ENCODE data around the gene COL5A1. TPM values are rescaled to one million over a fixed set of nuclear protein-coding genes. Genes with fewer than 3 reads are reported as not detected.

Gene COL5A1
- total and polyA plus RNA-seq, 2 experiments from 2014 or later = 2.5 to 13.1 TPM

- H2AFZ ChIP-seq = no peak overlapping the region
- H3K4me3 ChIP-seq = no peak overlapping the region
- no peaks in the 10 kb centered on the region for H3K36me3 ChIP-seq (ENCODE audit: insufficient read depth)
- H3K9me2 ChIP-seq (ENCODE audit: insufficient read depth) = no peaks in the 10 kb centered on the region
- no peaks in the 10 kb centered on the region for H3F3A ChIP-seq (replicated peaks; ENCODE audit: low read depth)
- no peaks in the 10 kb centered on the region for H3K27me3 ChIP-seq (ENCODE audit: insufficient read depth)
- peaks cover 1% of the 10 kb centered on the region for H3K27me3 Mint-ChIP-seq (ENCODE audit: insufficient read depth, low read depth, poor library complexity)
- H3K4me1 ChIP-seq (ENCODE audit: insufficient read depth) = no peaks in the 10 kb centered on the region
- DNase-seq (ENCODE audit: low spot score) (no peak), ATAC-seq (no peak)
- H3K4me1 Mint-ChIP-seq = peaks cover 7% of the 10 kb centered on the region; the same call in 2 of the 3 replicates
- H3K9me3 Mint-ChIP-seq = no peaks in the 10 kb centered on the region
- TF ChIP-seq CTCF (conservative IDR thresholded peaks at IDR 0.05; ENCODE audit: low read depth in 2 of 2) (no peak), ETS1 (IDR thresholded peaks at IDR 0.05) (no peak), NANOG (IDR thresholded peaks at IDR 0.05; ENCODE audit: borderline replicate concordance) (no peak), ZNF331 (CRISPR knock-in tag; IDR thresholded peaks at IDR 0.05; ENCODE audit: low read depth) (no peak)
- no peaks in the 10 kb centered on the region for H3K36me3 Mint-ChIP-seq (ENCODE audit: low read depth)
- H3K79me2 ChIP-seq (replicated peaks; ENCODE audit: insufficient read depth) = no peaks in the 10 kb centered on the region
- H3K27ac Mint-ChIP-seq = no peak overlapping the region
- no peaks in the 10 kb centered on the region for H4K20me1 ChIP-seq (replicated peaks; ENCODE audit: insufficient read depth)
- no peak overlapping the region for H3K4me2 ChIP-seq
- no peak overlapping the region for H3K27ac ChIP-seq (ENCODE audit: low read depth)
- no peak overlapping the region for H3K4me3 Mint-ChIP-seq
Observed at GRCh38 chr9:134802216-134802795, 160.7 kb downstream of the COL5A1 start.

GRCh38 chr9:134804871-134805270 lies 163.3 kb downstream of the COL5A1 start:
- Histone ChIP-seq H4K20me1 (replicated peaks; ENCODE audit: insufficient read depth) (no peaks in the 10 kb centered on the region), H3K27me3 (ENCODE audit: insufficient read depth) (no peaks in the 10 kb centered on the region), H3K4me2 (no peak overlapping the region), H3K4me1 (ENCODE audit: insufficient read depth) (no peaks in the 10 kb centered on the region), H2AFZ (no peak overlapping the region), H3K36me3 (ENCODE audit: insufficient read depth) (no peaks in the 10 kb centered on the region), H3K27ac (ENCODE audit: low read depth) (no peak overlapping the region), H3K9me2 (ENCODE audit: insufficient read depth) (no peaks in the 10 kb centered on the region; the same call in 1 of the 2 replicates), H3K79me2 (replicated peaks; ENCODE audit: insufficient read depth) (no peaks in the 10 kb centered on the region), H3F3A (replicated peaks; ENCODE audit: low read depth) (peaks cover 6% of the 10 kb centered on the region; the same call in 1 of the 2 replicates), H3K4me3 (no peak overlapping the region)
- H3K27me3 Mint-ChIP-seq (ENCODE audit: insufficient read depth, low read depth, poor library complexity) = peaks cover 1% of the 10 kb centered on the region
- no peak for ATAC-seq
- no peak for DNase-seq (ENCODE audit: low spot score)
- H3K4me3 Mint-ChIP-seq = no peak overlapping the region
- H3K9me3 Mint-ChIP-seq = no peaks in the 10 kb centered on the region
- H3K27ac Mint-ChIP-seq = no peak overlapping the region
- peaks cover 9% of the 10 kb centered on the region for H3K4me1 Mint-ChIP-seq
- TF ChIP-seq ZNF462 (CRISPR knock-in tag; IDR thresholded peaks at IDR 0.05) = no peak
- no peaks in the 10 kb centered on the region for H3K36me3 Mint-ChIP-seq (ENCODE audit: low read depth)

Data from GM23338 (cell line).